ENCODE results near the gene LRP5.
"Not testable (repeated sequence)": the region's sequence is repeated elsewhere in the genome, so short reads cannot be mapped to it uniquely, and the experiment has no call there.

The LRP5 gene

DNA sequence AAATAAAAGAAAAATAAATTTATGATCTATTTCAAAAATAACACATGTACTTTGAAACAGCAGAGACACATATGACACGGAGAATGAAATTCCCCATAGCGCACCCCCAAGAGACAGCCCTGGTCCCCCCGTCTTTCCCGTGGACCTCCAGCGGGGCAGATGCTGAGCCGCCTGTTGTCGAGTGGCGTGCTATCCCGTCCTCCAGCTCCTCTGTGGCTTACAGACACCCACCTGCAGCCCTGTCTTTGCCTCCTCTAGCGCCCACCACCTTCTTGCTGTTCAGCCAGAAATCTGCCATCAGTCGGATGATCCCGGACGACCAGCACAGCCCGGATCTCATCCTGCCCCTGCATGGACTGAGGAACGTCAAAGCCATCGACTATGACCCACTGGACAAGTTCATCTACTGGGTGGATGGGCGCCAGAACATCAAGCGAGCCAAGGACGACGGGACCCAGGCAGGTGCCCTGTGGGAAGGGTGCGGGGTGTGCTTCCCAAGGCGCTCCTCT is 103.7 kb downstream of the LRP5 start:
- DNase-seq (ENCODE audit: low read depth in 2 of 2), result no peak

- DNase-seq (ENCODE audit: low read depth in 2 of 2), result no peak
Observed at GRCh38 chr11:68418648-68419047, 106.3 kb downstream of the LRP5 start.

GRCh38 chr11:68420171-68420570 is 107.8 kb downstream of the LRP5 start:
- DNase-seq (ENCODE audit: low read depth in 2 of 2), result no peak

GRCh38 chr11:68423481-68423880 is 111.1 kb downstream of the LRP5 start:
- no peak for DNase-seq (ENCODE audit: low read depth in 2 of 2)

GRCh38 chr11:68424101-68424632 is 111.8 kb downstream of the LRP5 start:
- DNase-seq (ENCODE audit: low read depth in 2 of 2), result no peak

- no peak for DNase-seq (ENCODE audit: low read depth in 2 of 2)
Observed at GRCh38 chr11:68424981-68425865, 112.8 kb downstream of the LRP5 start.

GRCh38 chr11:68425866-68426380 is 113.5 kb downstream of the LRP5 start:
- DNase-seq (ENCODE audit: low read depth in 2 of 2), result no peak

- DNase-seq (ENCODE audit: low read depth in 2 of 2), result no peak
Observed at GRCh38 chr11:68429661-68430060, 117.3 kb downstream of the LRP5 start.

GRCh38 chr11:68430384-68430783 is 118.0 kb downstream of the LRP5 start:
- DNase-seq (ENCODE audit: low read depth in 2 of 2), result no peak

GRCh38 chr11:68430801-68431200 is 118.4 kb downstream of the LRP5 start:
- no peak for DNase-seq (ENCODE audit: low read depth in 2 of 2)

DNA sequence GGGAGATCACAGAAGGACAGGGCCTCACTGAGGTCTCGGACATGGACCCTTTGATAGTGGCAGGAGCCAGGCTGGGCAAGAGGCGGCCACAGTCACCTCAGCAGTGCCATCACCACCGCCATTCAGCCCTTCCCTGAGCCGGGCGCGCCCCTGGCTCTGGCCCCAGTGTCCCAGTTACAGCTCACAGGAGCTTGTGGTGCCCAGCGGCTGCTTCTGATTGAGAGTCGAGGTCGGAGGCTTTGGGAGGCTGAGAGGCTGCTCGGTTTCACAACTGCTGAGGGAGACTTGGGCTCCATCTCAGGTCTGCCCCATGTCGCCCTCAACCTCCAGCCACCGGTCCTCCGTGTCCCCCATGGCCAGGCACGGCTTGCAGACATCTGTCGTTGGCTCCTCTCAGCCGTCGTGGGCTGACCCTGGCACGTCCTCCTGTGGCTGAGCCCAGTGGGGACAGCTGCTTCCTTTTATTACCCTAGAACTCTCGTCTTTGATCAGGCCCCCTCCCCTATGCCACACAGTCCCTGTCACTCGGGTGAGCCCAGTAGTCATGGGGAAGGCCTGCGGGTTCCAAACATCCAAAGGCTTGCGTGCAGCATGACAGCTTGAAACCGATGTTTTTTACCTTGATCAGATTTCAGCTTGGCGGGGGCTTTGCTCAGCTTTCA is 119.7 kb downstream of the LRP5 start:
- no peak for DNase-seq (ENCODE audit: low read depth in 2 of 2)

DNA sequence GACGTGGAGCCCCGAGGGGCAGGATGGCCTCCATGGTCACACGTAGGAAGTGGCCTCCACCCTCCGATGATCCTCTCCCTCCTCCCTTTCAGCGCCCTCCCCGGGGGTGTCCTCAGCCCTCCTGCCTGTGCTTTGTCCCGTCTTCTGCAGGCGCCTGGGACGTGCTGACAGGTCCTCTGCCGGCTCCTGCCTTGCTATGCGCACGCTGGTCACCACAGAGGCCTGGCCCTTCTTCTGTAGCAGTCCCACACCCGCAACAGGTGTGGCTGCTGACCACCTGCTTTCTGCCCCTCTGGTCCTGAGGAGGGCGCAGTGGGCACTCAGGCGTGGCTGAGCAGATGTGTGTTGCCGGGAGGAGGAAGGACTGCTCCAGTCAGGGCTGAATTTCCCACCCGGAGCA is 120.5 kb downstream of the LRP5 start:
- DNase-seq (ENCODE audit: low read depth in 2 of 2), result no peak

GRCh38 chr11:68433541-68433940 is 121.2 kb downstream of the LRP5 start:
- no peak for DNase-seq (ENCODE audit: low read depth in 2 of 2)

- DNase-seq (ENCODE audit: low read depth in 2 of 2), result not testable (repeated sequence)
Observed at GRCh38 chr11:68434159-68434558, 121.8 kb downstream of the LRP5 start.

DNA sequence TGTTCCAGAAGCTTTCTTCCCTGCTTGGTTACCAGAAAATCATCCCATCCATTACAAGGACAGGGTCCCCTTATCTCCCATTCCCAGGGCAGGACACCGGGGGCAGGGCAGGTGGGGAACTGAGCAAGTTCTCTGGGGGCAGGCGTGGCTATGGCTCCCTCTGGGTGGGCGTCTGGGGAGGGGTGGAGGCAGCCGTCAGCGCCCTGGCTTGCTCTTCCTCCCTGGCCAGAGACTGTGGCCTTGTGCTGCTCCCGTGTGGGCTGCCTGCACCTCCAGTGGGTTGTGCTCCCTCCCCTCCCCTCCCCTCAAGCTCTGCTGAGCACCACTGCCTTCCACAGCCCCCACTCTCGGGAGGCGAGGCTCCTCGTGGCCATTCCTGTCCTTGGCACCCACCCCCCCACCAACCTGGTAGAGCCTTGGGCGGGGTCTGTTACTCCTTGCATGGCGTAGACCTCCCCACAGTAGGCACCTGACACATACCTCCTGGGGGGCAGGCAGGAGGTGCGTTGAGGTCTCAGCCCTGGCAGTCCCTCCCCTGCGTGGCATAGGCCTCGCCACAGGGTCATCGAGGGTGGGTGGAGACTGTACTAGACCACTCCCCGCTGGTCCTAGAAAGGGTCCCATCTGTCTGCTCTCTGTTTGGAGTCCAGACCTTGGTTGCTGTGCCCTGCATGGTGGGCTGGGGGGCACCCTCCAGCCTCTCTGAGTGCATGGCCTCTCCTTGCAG is 123.9 kb downstream of the LRP5 start:
- DNase-seq (ENCODE audit: low read depth in 2 of 2), result no peak

DNA sequence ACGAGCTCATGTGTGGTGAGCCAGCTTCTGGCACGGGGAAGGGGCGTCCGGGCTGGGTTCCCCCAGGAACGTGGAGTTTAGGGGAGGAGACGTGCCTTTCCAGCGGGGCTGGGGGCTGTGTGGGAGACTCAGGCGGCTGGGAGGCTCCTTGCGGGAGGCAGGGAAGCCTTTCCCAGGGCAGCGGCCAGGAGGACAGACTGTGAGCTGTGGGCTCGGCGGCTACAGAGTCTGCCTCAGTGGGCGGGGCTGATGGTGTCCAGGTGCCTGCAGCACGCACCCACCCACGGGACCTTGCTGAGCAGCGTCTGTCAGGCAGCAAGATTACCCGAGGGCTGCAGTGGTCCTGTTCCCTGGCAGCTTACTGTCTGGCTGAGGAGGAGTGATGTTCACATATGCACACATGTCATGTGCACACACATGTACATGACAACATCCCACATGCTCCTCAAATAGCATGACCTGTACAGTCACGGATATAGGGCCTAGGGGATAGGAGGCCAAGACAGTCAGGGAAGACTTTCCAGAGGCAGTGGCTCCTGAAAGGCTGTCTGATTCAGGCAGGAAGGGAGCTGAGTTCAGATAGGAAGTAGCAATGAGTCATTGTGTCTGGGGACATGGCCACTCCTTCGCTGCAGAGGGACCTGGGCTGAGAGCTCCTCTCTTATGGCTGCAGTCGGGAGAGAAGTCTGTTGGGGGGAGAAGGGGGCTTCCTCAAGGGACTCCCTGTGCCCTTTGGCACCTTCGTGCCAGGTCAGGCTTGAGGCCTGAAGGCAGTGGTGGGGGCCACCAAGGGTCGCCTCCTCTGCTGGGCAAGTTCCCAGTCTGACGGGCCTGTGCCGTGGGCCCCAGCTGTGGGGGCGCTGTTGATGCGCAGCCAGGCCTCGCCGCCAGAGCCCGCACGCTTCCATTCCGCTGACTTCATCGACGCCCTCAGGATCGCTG is 124.9 kb downstream of the LRP5 start:
- no peak for DNase-seq (ENCODE audit: low read depth in 2 of 2)

DNA sequence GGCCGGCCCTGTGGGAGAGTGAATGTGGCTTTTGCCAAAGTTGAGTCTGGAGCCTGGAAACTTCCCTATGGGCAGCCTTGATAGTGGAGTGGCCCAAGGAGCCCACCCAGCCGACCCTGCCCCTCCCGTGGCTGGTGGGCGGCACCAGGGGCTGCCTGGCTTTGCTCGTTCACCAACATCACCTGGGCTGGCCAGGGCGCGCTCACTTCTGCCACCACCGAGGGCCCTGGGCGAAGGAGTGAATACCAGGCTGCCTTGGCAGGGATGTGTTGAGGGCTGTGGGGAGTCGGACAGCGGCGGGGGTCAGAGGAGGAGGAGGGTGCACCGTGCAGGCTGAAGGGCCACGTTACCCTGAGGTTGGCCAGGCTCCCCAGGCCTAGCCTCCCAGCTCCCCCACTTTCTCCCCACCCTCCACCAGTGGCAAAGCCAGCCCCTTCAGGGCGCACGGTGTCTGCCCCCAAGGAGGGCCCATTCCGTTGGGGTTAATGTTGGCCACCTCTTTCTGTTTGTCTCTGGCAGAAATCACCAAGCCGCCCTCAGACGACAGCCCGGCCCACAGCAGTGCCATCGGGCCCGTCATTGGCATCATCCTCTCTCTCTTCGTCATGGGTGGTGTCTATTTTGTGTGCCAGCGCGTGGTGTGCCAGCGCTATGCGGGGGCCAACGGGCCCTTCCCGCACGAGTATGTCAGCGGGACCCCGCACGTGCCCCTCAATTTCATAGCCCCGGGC is 125.7 kb downstream of the LRP5 start:
- DNase-seq (ENCODE audit: low read depth in 2 of 2), result no peak

GRCh38 chr11:68438658-68439259 is 126.4 kb downstream of the LRP5 start:
- DNase-seq (ENCODE audit: low read depth in 2 of 2), result no peak

DNA sequence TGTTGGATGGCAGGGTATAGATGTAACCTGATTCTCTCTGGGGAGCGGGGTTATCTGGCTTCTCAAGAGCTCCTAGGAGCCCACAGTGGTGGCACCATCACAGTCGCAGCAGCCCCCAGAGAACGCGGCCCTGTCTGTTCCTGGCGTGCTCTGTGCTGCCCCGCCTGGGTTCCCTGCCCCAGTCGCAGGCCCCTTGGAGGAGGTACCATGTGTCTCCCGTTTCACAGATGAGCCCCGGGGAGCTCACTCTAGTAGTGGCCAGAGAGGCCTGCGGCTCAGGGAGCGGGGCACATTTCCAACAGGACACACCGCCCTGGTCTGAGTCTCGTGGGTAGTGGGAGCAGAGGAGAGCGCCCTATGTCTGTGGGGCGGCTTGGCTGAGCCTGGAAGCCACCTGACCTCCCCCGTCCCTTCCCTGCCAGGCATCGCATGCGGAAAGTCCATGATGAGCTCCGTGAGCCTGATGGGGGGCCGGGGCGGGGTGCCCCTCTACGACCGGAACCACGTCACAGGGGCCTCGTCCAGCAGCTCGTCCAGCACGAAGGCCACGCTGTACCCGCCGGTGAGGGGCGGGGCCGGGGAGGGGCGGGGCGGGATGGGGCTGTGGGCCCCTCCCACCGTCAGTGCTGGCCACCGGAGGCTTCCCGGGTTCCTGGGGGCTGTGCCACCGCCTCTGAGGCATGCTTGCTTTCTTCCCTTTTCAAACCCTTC is 127.1 kb downstream of the LRP5 start:
- no peak for DNase-seq (ENCODE audit: low read depth in 2 of 2)
